GM21786 (cell line): ENCODE measurements around the gene SLC5A10.
"Not testable (repeated sequence)": the region's sequence is repeated elsewhere in the genome, so short reads cannot be mapped to it uniquely, and the experiment has no call there.

Source experiments
- ATAC-seq: cut with Tn5 transposase; IDR thresholded peaks from one replicate; pipeline ENCODE4 v1.9.1; 2021; ENCODE audit not compliant: unreplicated experiment

SLC5A10 gene

GRCh38 chr17:18951941-18952842 is at the start of gene SLC5A10:
TSS of gene SLC5A10 (plus strand) at chr17:18952165. CDS start at chr17:18952206, 41 bp downstream.
- ATAC-seq = no peak

GRCh38 chr17:18904482-18904881 is 47.5 kb upstream of the SLC5A10 start:
- ATAC-seq = no peak

DNA sequence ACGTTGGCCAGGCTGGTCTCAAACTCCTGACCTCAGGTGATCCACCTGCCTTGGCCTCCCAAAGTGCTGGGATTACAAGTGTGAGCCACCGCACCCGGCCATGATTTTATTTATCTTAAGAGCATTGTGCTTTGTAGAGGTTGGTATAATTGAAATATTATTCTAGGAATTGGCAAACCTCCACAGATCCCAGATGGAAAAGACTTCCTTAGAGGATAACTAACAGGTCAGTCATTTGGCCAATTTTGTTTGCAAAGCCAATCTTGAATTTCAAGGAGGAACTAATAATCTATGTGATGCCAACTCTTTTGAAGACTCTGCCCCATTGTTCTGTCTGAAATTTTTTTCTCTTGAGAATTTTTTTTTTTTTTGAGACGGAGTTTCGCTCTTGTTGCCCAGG is 46.7 kb upstream of the SLC5A10 start:
- ATAC-seq = no peak

- no peak for ATAC-seq
These were observed 41.6 kb upstream of the SLC5A10 start for GRCh38 chr17:18910326-18910725.

DNA sequence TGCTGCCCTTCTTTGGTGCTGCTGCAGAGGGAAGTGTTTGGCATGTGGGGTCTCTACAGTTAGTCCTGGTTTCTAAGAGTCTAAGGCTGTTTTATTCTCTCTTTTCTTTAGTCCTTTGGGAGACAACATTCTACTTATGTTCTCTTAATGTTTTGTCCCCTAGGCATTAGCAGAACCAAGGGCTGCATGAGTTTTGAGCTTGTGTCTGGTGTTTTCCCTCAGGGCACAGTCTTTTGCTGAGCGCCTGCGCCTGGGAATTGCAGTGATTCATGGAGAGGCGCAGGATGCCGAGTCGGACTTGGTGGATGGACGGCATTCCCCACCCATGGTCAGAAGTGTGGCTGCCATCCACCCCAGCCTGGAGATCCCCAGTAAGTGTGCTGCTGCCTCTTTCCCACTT is 41.1 kb upstream of the SLC5A10 start:
- ATAC-seq = no peak

GRCh38 chr17:18916816-18917500 is 35.0 kb upstream of the SLC5A10 start:
- no peak for ATAC-seq

DNA sequence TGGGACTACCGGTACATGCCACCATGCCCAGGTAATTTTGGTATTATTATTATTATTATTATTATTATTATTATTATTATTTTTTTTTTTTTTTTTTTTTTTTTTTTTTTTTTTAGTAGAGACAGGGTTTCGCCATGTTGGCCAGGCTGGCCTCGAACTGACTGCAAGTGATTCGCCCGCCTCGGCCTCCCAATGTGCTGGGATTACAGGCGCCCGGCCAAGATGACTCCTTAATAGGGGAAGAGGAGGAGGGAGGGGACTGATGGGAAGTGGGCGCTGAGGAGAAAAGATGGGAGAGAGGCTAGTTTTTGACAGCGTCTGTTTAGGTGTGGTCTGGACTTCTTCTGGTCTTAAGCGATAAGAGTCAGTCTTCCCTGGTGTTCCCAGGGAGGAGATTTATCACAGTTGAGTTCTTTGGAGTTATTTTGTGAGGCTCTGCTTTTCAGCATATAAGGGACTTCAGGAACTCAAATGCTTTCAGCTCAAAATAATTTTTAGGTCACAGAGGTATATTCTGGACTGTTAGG is 34.4 kb upstream of the SLC5A10 start:
- no peak for ATAC-seq

- no peak for ATAC-seq
These were observed 32.0 kb upstream of the SLC5A10 start for GRCh38 chr17:18919963-18920362.

DNA sequence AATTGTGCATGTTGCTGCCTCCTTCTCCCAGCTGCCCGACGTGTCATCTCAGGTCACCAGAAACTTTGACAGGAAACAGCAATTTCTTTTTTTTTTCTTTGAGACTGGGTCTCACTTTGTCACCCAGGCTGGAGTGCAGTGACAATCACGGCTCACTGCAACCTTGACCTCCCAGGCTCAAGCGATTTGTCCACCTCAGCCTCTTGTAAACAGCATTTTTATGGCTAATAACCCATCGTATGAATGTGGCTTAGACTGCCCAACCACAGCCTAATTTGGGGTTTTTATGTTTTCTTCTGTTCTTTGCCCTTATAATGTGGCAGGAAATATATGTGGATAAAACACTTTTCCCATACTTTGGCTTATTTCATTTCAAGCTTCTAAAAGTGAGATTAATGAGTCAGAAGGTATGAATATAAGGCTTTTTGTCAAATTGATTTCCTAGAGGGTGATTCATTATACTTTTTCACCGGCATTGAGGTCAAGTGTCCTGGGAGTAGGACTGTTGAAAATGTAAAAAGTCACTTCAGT is 31.0 kb upstream of the SLC5A10 start:
- ATAC-seq = no peak

DNA sequence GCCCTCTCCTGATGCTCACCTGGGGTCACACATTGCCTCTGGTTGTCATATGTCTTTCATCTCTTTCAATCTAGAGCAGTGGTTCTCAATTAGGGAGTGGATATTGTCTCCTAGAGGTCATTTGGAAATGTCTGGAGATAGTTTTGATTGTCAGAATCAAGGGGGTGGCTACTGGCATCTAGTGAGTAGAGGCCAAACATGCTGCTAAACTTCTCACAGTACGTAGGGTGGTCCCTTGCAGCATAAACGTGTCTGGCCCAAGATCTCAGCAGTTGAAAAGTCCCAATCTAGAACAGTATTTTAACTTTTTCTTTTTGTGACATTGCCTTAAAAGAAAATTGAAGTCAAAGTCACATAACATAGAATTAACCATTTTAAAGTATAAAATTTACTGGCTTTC is 30.5 kb upstream of the SLC5A10 start:
- ATAC-seq = no peak

GRCh38 chr17:18921912-18922451 is 30.0 kb upstream of the SLC5A10 start:
- peak; percentile 82 for ATAC-seq

DNA sequence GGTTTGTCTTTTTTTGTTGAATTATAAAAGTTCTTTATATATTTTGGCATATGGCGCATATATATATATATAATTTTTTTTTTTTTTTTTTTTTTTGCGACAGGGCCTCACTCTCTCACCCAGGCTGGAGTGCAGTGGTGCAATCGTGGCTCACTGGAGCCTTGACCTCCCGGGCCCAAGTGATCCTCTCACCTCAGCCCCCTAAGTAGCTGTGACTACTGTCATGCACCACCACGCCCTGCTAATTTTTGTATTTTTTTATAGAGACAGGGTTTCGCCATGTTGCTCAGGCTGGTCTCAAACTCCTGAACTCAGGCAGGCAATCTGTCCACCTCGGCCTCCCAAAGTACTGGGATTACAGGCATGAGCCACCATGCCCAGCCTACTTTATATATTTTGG is 29.4 kb upstream of the SLC5A10 start:
- not testable (repeated sequence) for ATAC-seq

DNA sequence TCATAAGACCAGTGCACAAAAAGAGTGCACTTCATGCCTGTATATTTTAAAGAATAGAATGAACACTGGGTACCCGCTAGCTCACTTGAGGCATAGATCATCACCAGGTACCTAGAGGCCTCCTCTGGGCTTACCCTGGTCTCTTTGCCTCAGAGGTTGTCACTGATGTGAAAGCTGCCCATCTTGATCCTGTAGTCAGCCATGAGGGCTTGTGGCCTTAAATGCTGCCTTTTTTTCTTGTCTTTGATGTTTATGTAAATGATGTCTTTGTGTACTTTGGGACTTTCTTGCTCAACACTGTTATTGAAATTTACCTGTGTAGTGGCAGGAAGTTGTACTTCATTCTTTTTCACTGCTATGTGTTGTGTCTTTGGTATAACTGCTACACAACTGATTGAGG is 26.8 kb upstream of the SLC5A10 start:
- no peak for ATAC-seq

GRCh38 chr17:18928628-18929125 is 23.3 kb upstream of the SLC5A10 start:
- ATAC-seq = no peak

GRCh38 chr17:18932360-18933055 is 19.5 kb upstream of the SLC5A10 start:
- ATAC-seq = no peak

GRCh38 chr17:18933102-18934058 is 18.6 kb upstream of the SLC5A10 start:
- no peak for ATAC-seq

GRCh38 chr17:18937981-18938691 is 13.8 kb upstream of the SLC5A10 start:
- no peak for ATAC-seq

DNA sequence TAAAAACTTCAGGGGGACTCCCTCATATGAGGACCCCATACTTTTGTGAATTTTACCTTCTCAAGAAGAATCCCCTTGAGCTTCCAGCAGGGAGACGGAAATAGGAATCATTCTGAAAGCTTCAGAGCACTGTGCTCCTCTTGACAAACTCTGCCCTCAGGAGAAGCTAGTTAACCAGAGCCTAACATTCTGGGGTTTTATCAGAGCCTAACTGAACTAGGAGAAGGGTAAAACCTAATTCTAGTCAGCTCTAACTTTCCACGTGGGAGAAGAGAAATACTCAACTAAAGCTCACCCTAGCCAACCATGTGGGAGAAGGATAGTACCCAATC is 13.3 kb upstream of the SLC5A10 start:
- no peak for ATAC-seq

DNA sequence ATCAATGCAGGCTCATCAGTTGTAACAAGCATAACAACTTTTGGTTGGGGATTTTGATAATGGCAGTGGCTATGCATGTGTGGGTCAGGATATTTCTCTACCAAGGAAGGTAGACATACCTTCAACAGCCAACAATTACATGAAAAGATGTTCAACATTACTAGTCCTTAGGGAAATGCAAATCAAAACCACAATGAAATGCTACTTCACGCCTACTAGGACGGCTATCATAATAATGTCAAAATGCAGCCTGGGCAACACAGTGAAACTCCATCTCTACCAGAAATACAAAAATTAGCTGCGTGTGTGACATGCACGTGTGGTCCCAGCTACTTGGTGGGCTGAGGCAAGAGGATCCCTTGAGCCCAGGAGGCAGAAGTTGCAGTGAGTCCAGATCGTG is 7.3 kb upstream of the SLC5A10 start:
- no peak for ATAC-seq
